Bronchus fibroblast of lung (primary cell): ENCODE results near the gene NLRC4. TPM values are rescaled to one million over a fixed set of nuclear protein-coding genes. Genes with fewer than 3 reads are reported as not detected.

Source experiments
- total RNA-seq: library from RNA; depleted of rRNA; stranded (reverse); fragments of >200 nt; gene quantifications from 2 replicates; pipeline ENCODE4 v1.2.3, GENCODE V29; 2015

Gene NLRC4, protein sequence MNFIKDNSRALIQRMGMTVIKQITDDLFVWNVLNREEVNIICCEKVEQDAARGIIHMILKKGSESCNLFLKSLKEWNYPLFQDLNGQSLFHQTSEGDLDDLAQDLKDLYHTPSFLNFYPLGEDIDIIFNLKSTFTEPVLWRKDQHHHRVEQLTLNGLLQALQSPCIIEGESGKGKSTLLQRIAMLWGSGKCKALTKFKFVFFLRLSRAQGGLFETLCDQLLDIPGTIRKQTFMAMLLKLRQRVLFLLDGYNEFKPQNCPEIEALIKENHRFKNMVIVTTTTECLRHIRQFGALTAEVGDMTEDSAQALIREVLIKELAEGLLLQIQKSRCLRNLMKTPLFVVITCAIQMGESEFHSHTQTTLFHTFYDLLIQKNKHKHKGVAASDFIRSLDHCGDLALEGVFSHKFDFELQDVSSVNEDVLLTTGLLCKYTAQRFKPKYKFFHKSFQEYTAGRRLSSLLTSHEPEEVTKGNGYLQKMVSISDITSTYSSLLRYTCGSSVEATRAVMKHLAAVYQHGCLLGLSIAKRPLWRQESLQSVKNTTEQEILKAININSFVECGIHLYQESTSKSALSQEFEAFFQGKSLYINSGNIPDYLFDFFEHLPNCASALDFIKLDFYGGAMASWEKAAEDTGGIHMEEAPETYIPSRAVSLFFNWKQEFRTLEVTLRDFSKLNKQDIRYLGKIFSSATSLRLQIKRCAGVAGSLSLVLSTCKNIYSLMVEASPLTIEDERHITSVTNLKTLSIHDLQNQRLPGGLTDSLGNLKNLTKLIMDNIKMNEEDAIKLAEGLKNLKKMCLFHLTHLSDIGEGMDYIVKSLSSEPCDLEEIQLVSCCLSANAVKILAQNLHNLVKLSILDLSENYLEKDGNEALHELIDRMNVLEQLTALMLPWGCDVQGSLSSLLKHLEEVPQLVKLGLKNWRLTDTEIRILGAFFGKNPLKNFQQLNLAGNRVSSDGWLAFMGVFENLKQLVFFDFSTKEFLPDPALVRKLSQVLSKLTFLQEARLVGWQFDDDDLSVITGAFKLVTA
- total RNA-seq = not detected in 2 replicates

DNA sequence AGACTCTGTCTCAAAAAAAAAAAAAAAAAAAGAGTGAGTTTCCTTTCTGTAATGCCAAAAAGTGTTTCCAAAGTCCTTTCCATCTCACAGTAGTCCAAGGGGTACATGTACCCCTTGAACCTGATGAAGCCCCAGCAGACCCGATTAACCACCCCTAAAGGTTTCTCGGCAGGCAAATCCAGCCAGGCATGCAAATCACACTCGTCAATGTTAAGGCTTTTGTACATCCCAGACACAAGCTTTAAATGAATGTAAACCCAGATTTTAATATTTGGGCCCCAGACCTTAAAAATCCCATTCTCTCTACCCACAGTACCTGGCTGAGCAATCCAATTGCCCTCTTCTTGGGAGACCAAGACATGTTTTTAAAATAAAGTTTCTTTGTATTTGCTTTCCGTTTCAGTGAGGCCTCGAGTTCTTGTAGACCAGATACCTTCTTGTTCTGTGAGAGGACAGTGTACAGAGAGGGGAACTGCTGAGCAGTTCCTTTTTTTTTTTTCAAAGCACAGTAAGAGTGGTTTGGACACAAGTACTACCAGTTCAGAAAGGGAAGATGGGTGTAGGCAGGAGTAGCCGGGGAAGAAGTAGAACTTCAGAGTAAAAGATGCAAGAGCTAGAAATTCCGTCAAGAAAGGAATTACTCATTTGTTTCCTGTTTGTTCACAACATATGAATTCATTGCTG, at the start of gene NLRC4:
Gene NLRC4, minus strand, starts transcription at position 465 of the 684 bp plus-strand sequence. CDS start 8,111 bp downstream, outside the sequence.

DNA sequence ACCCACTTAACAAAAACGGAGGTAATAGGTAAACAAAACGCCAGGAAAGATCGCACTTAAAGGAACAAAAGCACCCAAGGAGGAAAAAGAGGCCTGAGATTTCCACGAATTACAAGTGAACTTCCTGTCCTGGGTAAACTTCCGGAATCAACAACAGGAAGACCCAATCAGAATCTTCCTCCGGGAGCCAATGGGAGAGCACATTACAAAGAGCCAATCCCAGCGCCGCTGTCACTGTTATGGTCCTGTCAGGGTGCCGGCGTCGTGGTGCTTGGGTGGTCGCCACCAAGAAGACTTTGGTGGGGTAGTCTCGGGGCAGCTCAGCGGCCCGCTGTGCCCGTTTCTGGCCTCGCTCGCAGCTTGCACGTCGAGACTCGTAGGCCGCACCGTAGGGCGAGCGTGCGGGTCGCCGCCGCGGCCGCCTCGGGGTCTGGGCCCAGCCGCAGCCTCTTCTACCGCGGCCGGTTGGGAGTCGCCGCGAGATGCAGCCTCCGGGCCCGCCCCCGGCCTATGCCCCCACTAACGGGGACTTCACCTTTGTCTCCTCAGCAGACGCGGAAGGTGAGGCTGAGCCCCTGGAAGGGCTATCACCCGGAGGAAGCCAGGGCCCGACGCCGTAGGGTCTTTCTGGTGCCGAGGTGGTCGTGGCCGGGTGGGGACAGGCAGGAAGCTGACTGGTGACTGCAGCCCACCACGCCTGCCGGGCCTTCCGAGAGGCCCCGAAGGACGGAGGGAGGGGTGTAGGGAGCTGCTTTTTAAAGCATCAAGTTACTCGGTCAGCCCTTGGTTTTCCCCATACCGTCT, 13.2 kb upstream of the NLRC4 start, which contains the start of gene YIPF4:
Gene YIPF4, plus strand, starts transcription at position 231 of the 804 bp plus-strand sequence. Its CDS starts 252 bp downstream, at position 483.

Other genes with a start within 250 kb of the NLRC4 start
- gene DPY30, start 225.1 kb downstream of the NLRC4 start, total RNA-seq = 78.8 and 95.2 TPM in 2 replicates
- 9.4 and 11.4 TPM in 2 replicates for gene SPAST, start 201.3 kb downstream of the NLRC4 start, total RNA-seq
- 11.3 and 12.6 TPM in 2 replicates for gene SLC30A6, start 99.0 kb downstream of the NLRC4 start, total RNA-seq
- gene YIPF4, start 13.0 kb upstream of the NLRC4 start, total RNA-seq = 5.9 and 10.4 TPM in 2 replicates
- gene BIRC6, start 92.1 kb upstream of the NLRC4 start, total RNA-seq = 21.2 and 33.4 TPM in 2 replicates